Cortex of kidney (tissue), 1 donor: ENCODE results near the gene CSTF3.

Experiments
- DNase-seq: peaks from one replicate; lab custom pipeline; 2025; lab: John Stamatoyannopoulos, UW

Gene CSTF3

DNA sequence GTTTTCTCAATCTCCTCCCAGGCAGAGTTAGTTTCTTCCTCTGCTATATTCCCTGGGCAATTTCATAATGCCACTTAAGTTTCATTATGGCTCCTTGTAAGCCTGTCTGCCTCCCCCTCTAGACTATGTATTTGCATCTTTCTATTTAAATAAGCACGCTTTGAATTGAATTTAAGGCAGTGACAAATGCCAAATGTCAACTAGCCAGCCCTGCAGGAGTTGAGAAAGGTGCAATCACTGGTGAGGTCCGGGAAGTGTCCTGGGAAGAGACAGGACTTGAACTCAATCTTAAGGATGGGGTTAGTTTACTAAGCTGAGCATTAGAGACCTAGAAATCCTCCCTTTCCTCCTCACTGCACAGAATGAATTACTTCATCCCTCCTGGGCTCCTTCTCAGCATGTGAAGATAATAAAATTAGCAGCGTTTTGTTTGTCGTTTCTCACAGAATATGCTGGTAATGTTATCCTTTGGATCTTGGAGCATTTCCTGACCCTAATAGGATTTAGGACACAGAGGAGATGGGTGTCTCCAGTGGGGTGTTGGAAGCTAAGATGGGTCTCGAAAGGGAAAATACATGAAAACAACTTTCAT lies 120.3 kb downstream of the CSTF3 start:
- no peak for DNase-seq

DNA sequence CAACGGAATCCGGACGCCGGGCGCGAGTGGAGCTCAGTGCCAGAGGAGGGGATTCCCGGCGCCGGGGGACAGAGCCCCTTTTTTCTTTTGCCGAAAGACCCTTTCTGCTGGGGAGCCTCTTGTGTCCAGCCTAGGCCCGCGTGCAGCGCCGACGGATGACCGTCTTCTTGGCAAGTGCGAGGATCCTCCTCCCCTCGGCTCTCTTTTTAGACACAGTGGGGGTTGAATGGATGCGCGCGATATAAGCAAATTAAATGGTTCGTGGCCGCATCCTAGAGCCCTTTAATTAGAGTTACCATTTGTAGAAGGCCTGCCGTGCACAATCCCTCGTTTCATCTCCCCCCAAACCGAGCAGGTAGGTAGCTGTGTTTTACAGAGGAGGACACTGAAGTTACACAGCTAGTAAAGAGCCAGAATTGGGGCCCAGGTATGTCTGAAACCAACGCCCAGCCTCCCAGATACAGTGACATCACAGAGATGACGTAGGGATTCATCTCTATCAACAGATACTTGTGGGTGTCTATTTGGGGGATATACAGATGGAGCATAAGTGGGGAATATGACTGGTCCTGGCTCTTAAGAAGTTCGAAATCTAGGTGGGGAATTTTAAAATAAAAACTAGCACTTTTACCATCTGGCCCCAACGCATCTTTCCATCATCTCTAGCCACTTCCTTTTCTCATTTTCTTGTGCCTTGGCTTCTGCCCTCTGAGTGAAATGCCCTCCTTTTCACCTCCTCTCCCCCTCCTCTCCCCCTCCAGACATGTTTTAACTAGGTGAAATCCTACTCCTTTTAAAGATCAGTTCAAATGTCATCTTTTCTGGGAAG lies 121.0 kb downstream of the CSTF3 start:
- DNase-seq: no peak

DNA sequence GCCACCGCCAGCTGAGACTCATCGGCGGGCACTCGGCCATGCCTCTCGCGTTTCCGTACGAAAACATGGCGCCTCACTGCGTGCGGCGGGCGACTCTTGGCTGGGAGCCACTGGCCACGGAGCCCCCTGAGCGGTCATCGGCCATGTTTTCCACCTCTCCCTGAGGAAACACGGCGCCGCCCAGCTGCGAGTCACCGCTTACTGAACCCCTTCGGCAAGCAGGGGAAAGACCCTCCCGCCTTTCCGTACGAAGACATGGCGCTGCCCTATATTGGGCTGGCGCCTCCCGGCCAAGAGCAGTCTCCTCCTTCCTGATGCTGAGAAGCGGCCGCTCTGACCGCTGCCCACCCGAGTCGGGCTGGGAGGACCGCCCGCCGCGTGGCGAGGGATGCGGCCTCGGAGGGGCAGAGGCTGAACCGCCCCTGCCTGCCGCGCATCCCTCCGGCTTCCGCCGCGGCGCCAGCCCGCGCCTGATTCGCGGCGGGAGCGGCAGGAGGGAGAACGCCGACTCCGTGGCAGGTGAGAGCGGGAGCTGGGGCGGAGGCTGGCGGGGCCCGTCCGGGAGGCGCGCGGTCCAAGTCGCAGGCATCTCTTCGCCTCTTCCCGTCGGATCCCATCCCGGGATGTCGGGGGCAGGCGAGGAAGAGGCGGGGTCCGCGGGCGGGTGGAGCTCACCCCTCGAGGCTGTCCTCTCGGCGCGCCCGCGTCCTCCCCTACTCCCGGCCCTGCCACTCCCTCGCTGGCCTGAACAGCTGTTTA lies 121.8 kb downstream of the CSTF3 start, which contains the start of gene TCP11L1:
TCP11L1 (plus strand) TSS at position 299 of the 759 bp plus-strand sequence. CDS start 4,202 bp downstream, outside the sequence.
- DNase-seq: no peak

DNA sequence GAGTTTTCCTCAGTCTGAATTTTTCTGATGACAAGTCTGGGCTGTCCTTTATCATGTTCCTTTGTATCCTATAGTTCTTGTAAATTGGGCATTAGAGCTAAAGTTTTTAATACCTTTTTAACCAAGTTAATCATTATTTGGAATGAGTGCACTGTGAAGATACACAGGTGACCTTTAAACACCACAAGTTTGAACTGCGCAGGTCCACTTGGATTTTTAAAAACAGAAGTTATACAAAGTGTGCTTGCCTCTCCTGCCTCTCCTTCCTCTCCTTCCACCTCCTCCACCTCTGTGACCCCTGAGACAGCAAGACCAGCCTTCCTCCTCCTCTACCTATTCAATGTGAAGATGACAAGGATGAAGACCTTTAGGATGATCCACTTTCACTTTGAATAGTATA lies 126.3 kb downstream of the CSTF3 start:
- no peak for DNase-seq
